NCI-H2171 (cell line): Measurements from ENCODE around the gene PLPPR5.

Experiments
- DNase-seq: peaks from one replicate; lab custom pipeline; 2025; lab: John Stamatoyannopoulos, UW

The PLPPR5 gene

DNA sequence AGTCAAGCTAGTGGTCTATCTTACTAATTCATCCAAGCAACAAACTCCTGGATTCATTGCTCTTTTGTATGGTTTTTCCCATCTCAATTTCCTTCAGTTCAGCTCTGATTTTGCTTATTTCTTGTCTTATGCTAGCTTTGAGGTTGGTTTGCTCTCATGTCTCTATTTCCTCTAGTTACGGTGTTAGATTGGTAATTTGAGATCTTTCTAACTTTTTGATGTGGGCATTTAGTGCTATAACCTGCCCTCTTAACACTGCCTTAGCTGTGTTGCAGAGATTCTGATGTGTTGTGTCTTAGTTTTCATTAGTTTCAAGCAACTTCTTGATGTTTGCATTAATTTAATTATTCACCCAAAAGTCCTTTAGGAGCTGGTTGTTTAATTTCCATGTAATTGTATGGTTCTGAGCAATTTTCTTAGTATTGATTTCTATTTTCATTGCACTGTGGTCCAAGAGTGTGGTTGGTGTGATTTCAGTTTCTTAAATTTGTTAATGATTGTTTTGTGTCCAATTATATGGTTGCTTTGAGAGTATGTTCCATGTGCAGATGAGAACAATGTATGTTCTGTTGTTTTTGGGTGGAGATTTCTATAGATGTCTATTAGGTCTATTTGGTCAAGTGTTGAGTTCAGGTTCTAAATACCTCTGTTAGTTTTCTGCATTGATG is 154.6 kb downstream of the PLPPR5 start:
- DNase-seq = no peak

DNA sequence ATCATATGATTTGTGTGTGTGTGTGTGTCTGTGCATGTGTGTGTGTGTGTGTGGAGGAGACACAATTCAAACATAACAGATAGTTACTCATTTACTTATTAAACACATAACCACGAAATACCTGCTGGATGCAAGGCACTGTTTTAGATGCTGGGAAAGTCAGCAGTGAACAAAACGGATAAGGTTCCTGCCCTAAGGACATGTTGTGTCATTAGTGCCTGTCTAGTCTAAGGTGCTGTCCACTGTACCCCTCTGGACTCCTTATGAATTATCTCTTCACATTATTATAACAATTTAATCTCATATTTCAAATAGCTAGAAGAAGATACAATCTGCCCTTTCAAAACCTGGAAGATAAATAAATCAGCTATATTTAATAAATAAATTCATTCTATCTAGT is 162.4 kb downstream of the PLPPR5 start:
- no peak for DNase-seq
